ENCODE measurements around the gene KDM6A. TPM values are rescaled to one million over a fixed set of nuclear protein-coding genes. Genes with fewer than 3 reads are reported as not detected.
"Not testable (repeated sequence)": the region's sequence is repeated elsewhere in the genome, so short reads cannot be mapped to it uniquely, and the experiment has no call there.

KDM6A gene
- total and polyA plus RNA-seq, 4 donors, result 6.3 to 42.3 (median 22.5) TPM

GRCh38 chrX:44989995-44990770, 117.2 kb downstream of the KDM6A start:
- Histone ChIP-seq H3K27ac (ENCODE audit: low read depth in 1 of 2, low read length in 2 of 2) (no peak overlapping the region), H3K36me3 (ENCODE audit: control insufficient read depth in 1 of 2, insufficient read depth in 2 of 2, low read length in 1 of 2) (no peaks in the 10 kb centered on the region), H3K27me3 (ENCODE audit: control insufficient read depth in 1 of 2, insufficient read depth in 2 of 2, low read length in 1 of 2) (no peaks in the 10 kb centered on the region), H3K4me3 (ENCODE audit: low read length in 2 of 2) (no peak overlapping the region), H3K9me3 (ENCODE audit: control insufficient read depth, low read length) (no peaks in the 10 kb centered on the region), H3K4me1 (ENCODE audit: control insufficient read depth in 1 of 2, insufficient read depth in 2 of 2, low read length in 2 of 2) (no peaks in the 10 kb centered on the region)
- ATAC-seq (ENCODE audit: low FRiP score) (no peak), DNase-seq (no peak)
- WGBS, 2 donors, result 93% methylated on average over 16 of the region's 16 CpGs
- intact Hi-C loops (cut with DNase I), result no loop called here

- no peaks in the 10 kb centered on the region for H3K36me3 ChIP-seq (ENCODE audit: control insufficient read depth in 1 of 2, insufficient read depth in 2 of 2, low read length in 1 of 2)
- intact Hi-C loops (cut with DNase I), result no loop called here
- no peak overlapping the region for H3K27ac ChIP-seq (ENCODE audit: low read depth in 1 of 2, low read length in 2 of 2)
- H3K4me1 ChIP-seq (ENCODE audit: control insufficient read depth in 1 of 2, insufficient read depth in 2 of 2, low read length in 2 of 2), result no peaks in the 10 kb centered on the region
- no peak for DNase-seq
- no peak for ATAC-seq (ENCODE audit: low FRiP score)
- H3K27me3 ChIP-seq (ENCODE audit: control insufficient read depth in 1 of 2, insufficient read depth in 2 of 2, low read length in 1 of 2), result no peaks in the 10 kb centered on the region
- H3K9me3 ChIP-seq (ENCODE audit: control insufficient read depth, low read length), result no peaks in the 10 kb centered on the region
- no peak overlapping the region for H3K4me3 ChIP-seq (ENCODE audit: low read length in 2 of 2)
- 100% methylated on average over 2 of the region's 2 CpGs for WGBS, 2 donors
Measured at GRCh38 chrX:44992775-44993174, 119.8 kb downstream of the KDM6A start.

- DNase-seq (no peak), ATAC-seq (ENCODE audit: low FRiP score) (no peak)
- 97 to 98% methylated on average over 2 of the region's 2 CpGs for WGBS, 2 donors
- intact Hi-C loops (cut with DNase I), result no loop called here
- no peak overlapping the region for H3K27ac ChIP-seq (ENCODE audit: low read depth in 1 of 2, low read length in 2 of 2)
- no peaks in the 10 kb centered on the region for H3K9me3 ChIP-seq (ENCODE audit: control insufficient read depth, low read length)
- no peaks in the 10 kb centered on the region for H3K36me3 ChIP-seq (ENCODE audit: control insufficient read depth in 1 of 2, insufficient read depth in 2 of 2, low read length in 1 of 2)
- H3K27me3 ChIP-seq (ENCODE audit: control insufficient read depth in 1 of 2, insufficient read depth in 2 of 2, low read length in 1 of 2), result no peaks in the 10 kb centered on the region
- no peak overlapping the region for H3K4me3 ChIP-seq (ENCODE audit: low read length in 2 of 2)
- H3K4me1 ChIP-seq (ENCODE audit: control insufficient read depth in 1 of 2, insufficient read depth in 2 of 2, low read length in 2 of 2), result no peaks in the 10 kb centered on the region
Measured at GRCh38 chrX:44996277-44996676, 123.3 kb downstream of the KDM6A start.

- no peaks in the 10 kb centered on the region for H3K9me3 ChIP-seq (ENCODE audit: control insufficient read depth, low read length)
- ATAC-seq (ENCODE audit: low FRiP score) (no peak), DNase-seq (no peak)
- H3K4me1 ChIP-seq (ENCODE audit: control insufficient read depth in 1 of 2, insufficient read depth in 2 of 2, low read length in 2 of 2), result peaks cover 0 to 1% of the 10 kb centered on the region in 2 donors
- no peak overlapping the region for H3K4me3 ChIP-seq (ENCODE audit: low read length in 2 of 2)
- intact Hi-C loops (cut with DNase I), result no loop called here
- H3K36me3 ChIP-seq (ENCODE audit: control insufficient read depth in 1 of 2, insufficient read depth in 2 of 2, low read length in 1 of 2), result no peaks in the 10 kb centered on the region
- WGBS, 2 donors, result 66 to 68% methylated on average over 10 of the region's 10 CpGs
- H3K27me3 ChIP-seq (ENCODE audit: control insufficient read depth in 1 of 2, insufficient read depth in 2 of 2, low read length in 1 of 2), result no peaks in the 10 kb centered on the region
- H3K27ac ChIP-seq (ENCODE audit: low read depth in 1 of 2, low read length in 2 of 2), result no peak overlapping the region
Measured at GRCh38 chrX:44997282-44997812, 124.4 kb downstream of the KDM6A start.

GRCh38 chrX:44997888-44998287, 124.9 kb downstream of the KDM6A start:
- H3K9me3 ChIP-seq (ENCODE audit: control insufficient read depth, low read length), result no peaks in the 10 kb centered on the region
- ATAC-seq (ENCODE audit: low FRiP score) (no peak), DNase-seq (no peak)
- H3K27me3 ChIP-seq (ENCODE audit: control insufficient read depth in 1 of 2, insufficient read depth in 2 of 2, low read length in 1 of 2), result no peaks in the 10 kb centered on the region
- peaks cover 0 to 1% of the 10 kb centered on the region in 2 donors for H3K4me1 ChIP-seq (ENCODE audit: control insufficient read depth in 1 of 2, insufficient read depth in 2 of 2, low read length in 2 of 2)
- intact Hi-C loops (cut with DNase I), result no loop called here
- 0 to 1% methylated on average over 1 of the region's 1 CpG for WGBS, 2 donors
- H3K4me3 ChIP-seq (ENCODE audit: low read length in 2 of 2), result no peak overlapping the region
- H3K27ac ChIP-seq (ENCODE audit: low read depth in 1 of 2, low read length in 2 of 2), result no peak overlapping the region
- no peaks in the 10 kb centered on the region for H3K36me3 ChIP-seq (ENCODE audit: control insufficient read depth in 1 of 2, insufficient read depth in 2 of 2, low read length in 1 of 2)

- DNase-seq; H3K27ac ChIP-seq (ENCODE audit: low read depth in 1 of 2, low read length in 2 of 2); ATAC-seq (ENCODE audit: low FRiP score); H3K4me3 ChIP-seq (ENCODE audit: low read length in 2 of 2); H3K4me1 ChIP-seq (ENCODE audit: control insufficient read depth in 1 of 2, insufficient read depth in 2 of 2, low read length in 2 of 2); H3K27me3 ChIP-seq (ENCODE audit: control insufficient read depth in 1 of 2, insufficient read depth in 2 of 2, low read length in 1 of 2); intact Hi-C loops (cut with DNase I); H3K36me3 ChIP-seq (ENCODE audit: control insufficient read depth in 1 of 2, insufficient read depth in 2 of 2, low read length in 1 of 2); H3K9me3 ChIP-seq (ENCODE audit: control insufficient read depth, low read length): not testable (repeated sequence)
- 97 to 99% methylated on average over 8 of the region's 8 CpGs for WGBS, 2 donors
Measured at GRCh38 chrX:44999237-44999636, 126.2 kb downstream of the KDM6A start.

- intact Hi-C loops (cut with DNase I); ATAC-seq (ENCODE audit: low FRiP score); H3K9me3 ChIP-seq (ENCODE audit: control insufficient read depth, low read length); H3K4me3 ChIP-seq (ENCODE audit: low read length in 2 of 2); H3K4me1 ChIP-seq (ENCODE audit: control insufficient read depth in 1 of 2, insufficient read depth in 2 of 2, low read length in 2 of 2); DNase-seq; H3K27me3 ChIP-seq (ENCODE audit: control insufficient read depth in 1 of 2, insufficient read depth in 2 of 2, low read length in 1 of 2); H3K27ac ChIP-seq (ENCODE audit: low read depth in 1 of 2, low read length in 2 of 2); H3K36me3 ChIP-seq (ENCODE audit: control insufficient read depth in 1 of 2, insufficient read depth in 2 of 2, low read length in 1 of 2): not testable (repeated sequence)
- 98 to 99% methylated on average over 3 of the region's 3 CpGs for WGBS, 2 donors
Measured at GRCh38 chrX:44999872-45000271, 126.9 kb downstream of the KDM6A start.

GRCh38 chrX:45001048-45001447, 128.1 kb downstream of the KDM6A start:
- intact Hi-C loops (cut with DNase I), result no loop called here
- Histone ChIP-seq H3K4me1 (ENCODE audit: control insufficient read depth in 1 of 2, insufficient read depth in 2 of 2, low read length in 2 of 2) (peaks cover 0 to 1% of the 10 kb centered on the region in 2 donors), H3K36me3 (ENCODE audit: control insufficient read depth in 1 of 2, insufficient read depth in 2 of 2, low read length in 1 of 2) (no peaks in the 10 kb centered on the region), H3K27me3 (ENCODE audit: control insufficient read depth in 1 of 2, insufficient read depth in 2 of 2, low read length in 1 of 2) (no peaks in the 10 kb centered on the region), H3K9me3 (ENCODE audit: control insufficient read depth, low read length) (no peaks in the 10 kb centered on the region), H3K4me3 (ENCODE audit: low read length in 2 of 2) (no peak overlapping the region), H3K27ac (ENCODE audit: low read depth in 1 of 2, low read length in 2 of 2) (no peak overlapping the region)
- ATAC-seq (ENCODE audit: low FRiP score) (no peak), DNase-seq (no peak)
- WGBS, 2 donors, result 83 to 86% methylated on average over 4 of the region's 4 CpGs

- peaks cover 0 to 1% of the 10 kb centered on the region in 2 donors for H3K4me1 ChIP-seq (ENCODE audit: control insufficient read depth in 1 of 2, insufficient read depth in 2 of 2, low read length in 2 of 2)
- ATAC-seq (ENCODE audit: low FRiP score) (no peak), DNase-seq (no peak)
- intact Hi-C loops (cut with DNase I), result no loop called here
- WGBS, 2 donors, result 90 to 92% methylated on average over 4 of the region's 4 CpGs
- no peak overlapping the region for H3K4me3 ChIP-seq (ENCODE audit: low read length in 2 of 2)
- H3K9me3 ChIP-seq (ENCODE audit: control insufficient read depth, low read length), result no peaks in the 10 kb centered on the region
- H3K36me3 ChIP-seq (ENCODE audit: control insufficient read depth in 1 of 2, insufficient read depth in 2 of 2, low read length in 1 of 2), result peaks cover 0 to 2% of the 10 kb centered on the region in 2 donors
- no peaks in the 10 kb centered on the region for H3K27me3 ChIP-seq (ENCODE audit: control insufficient read depth in 1 of 2, insufficient read depth in 2 of 2, low read length in 1 of 2)
- H3K27ac ChIP-seq (ENCODE audit: low read depth in 1 of 2, low read length in 2 of 2), result no peak overlapping the region
Measured at GRCh38 chrX:45003085-45003484, 130.1 kb downstream of the KDM6A start.
